ENCODE measurements around the gene SH3RF3.
"Not testable (repeated sequence)": the region's sequence is repeated elsewhere in the genome, so short reads cannot be mapped to it uniquely, and the experiment has no call there.

The SH3RF3 gene

GRCh38 chr2:109527079-109527478 is 398.1 kb downstream of the SH3RF3 start:
- in situ Hi-C loops (cut with HindIII; ENCODE audit: low sequenced_read_pairs), result no loop called here

GRCh38 chr2:109527846-109528705 is 399.1 kb downstream of the SH3RF3 start:
- in situ Hi-C loops (cut with HindIII; ENCODE audit: low sequenced_read_pairs), result no loop called here

- in situ Hi-C loops (cut with HindIII; ENCODE audit: low sequenced_read_pairs), result no loop called here
Measured at GRCh38 chr2:109528811-109529501, 400.0 kb downstream of the SH3RF3 start.

GRCh38 chr2:109529532-109530449 is 400.8 kb downstream of the SH3RF3 start:
- in situ Hi-C loops (cut with HindIII; ENCODE audit: low sequenced_read_pairs), result no loop called here

GRCh38 chr2:109530712-109531111 is 401.7 kb downstream of the SH3RF3 start:
- in situ Hi-C loops (cut with HindIII; ENCODE audit: low sequenced_read_pairs), result no loop called here

- in situ Hi-C loops (cut with HindIII; ENCODE audit: low sequenced_read_pairs), result no loop called here
Measured at GRCh38 chr2:109531221-109531620, 402.2 kb downstream of the SH3RF3 start.

- in situ Hi-C loops (cut with HindIII; ENCODE audit: low sequenced_read_pairs), result no loop called here
Measured at GRCh38 chr2:109531896-109532727, 403.1 kb downstream of the SH3RF3 start.

- in situ Hi-C loops (cut with HindIII; ENCODE audit: low sequenced_read_pairs), result no loop called here
Measured at GRCh38 chr2:109532728-109533076, 403.7 kb downstream of the SH3RF3 start.

- in situ Hi-C loops (cut with HindIII; ENCODE audit: low sequenced_read_pairs), result no loop called here
Measured at GRCh38 chr2:109533823-109534222, 404.8 kb downstream of the SH3RF3 start.

- in situ Hi-C loops (cut with HindIII; ENCODE audit: low sequenced_read_pairs), result no loop called here
Measured at GRCh38 chr2:109535217-109535946, 406.4 kb downstream of the SH3RF3 start.

GRCh38 chr2:109536556-109536955 is 407.6 kb downstream of the SH3RF3 start:
- in situ Hi-C loops (cut with HindIII; ENCODE audit: low sequenced_read_pairs), result not testable (repeated sequence)

- in situ Hi-C loops (cut with HindIII; ENCODE audit: low sequenced_read_pairs), result no loop called here
Measured at GRCh38 chr2:109537565-109538222, 408.7 kb downstream of the SH3RF3 start.

- in situ Hi-C loops (cut with HindIII; ENCODE audit: low sequenced_read_pairs), result no loop called here
Measured at GRCh38 chr2:109538546-109538945, 409.5 kb downstream of the SH3RF3 start.

GRCh38 chr2:109542384-109542783 is 413.4 kb downstream of the SH3RF3 start:
- in situ Hi-C loops (cut with HindIII; ENCODE audit: low sequenced_read_pairs), result no loop called here

GRCh38 chr2:109545828-109546713 is 417.1 kb downstream of the SH3RF3 start:
- in situ Hi-C loops (cut with HindIII; ENCODE audit: low sequenced_read_pairs), result no loop called here

- in situ Hi-C loops (cut with HindIII; ENCODE audit: low sequenced_read_pairs), result no loop called here
Measured at GRCh38 chr2:109547280-109547679, 418.3 kb downstream of the SH3RF3 start.

- in situ Hi-C loops (cut with HindIII; ENCODE audit: low sequenced_read_pairs), result no loop called here
Measured at GRCh38 chr2:109549016-109549590, 420.1 kb downstream of the SH3RF3 start.

Data from DLD1 (cell line).